ENCODE results near the gene RPGRIP1L.

- TF ChIP-seq CTCF (IDR thresholded peaks at IDR 0.05 in 4 of 5, conservative IDR thresholded peaks at IDR 0.05 in 1 of 5): no peak
- no peak for TF ChIP-seq POLR2A (IDR thresholded peaks at IDR 0.05)
Measured at GRCh38 chr16:53741546-53741945, 37.9 kb upstream of the RPGRIP1L start.

Measured in gastrocnemius medialis (tissue), 4 donors.